Chondrocyte (in vitro differentiated cells): ENCODE data around the gene MAP4K1. TPM values are rescaled to one million over a fixed set of nuclear protein-coding genes. Genes with fewer than 3 reads are reported as not detected.
"Not testable (repeated sequence)": the region's sequence is repeated elsewhere in the genome, so short reads cannot be mapped to it uniquely, and the experiment has no call there.

ENCODE experiments used
- DNase-seq: peaks from one replicate; pipeline ENCODE4 v3.0.0; 2021; ENCODE audit warnings: mixed read lengths, low spot score
- H3K27ac Mint-ChIP-seq: one replicate; pipeline ENCODE4 v1.8.0; 2021; ENCODE audit warnings: mild to moderate bottlenecking, moderate library complexity, mixed read lengths; ENCODE audit not compliant: unreplicated experiment
- H3K27me3 Mint-ChIP-seq: 2 replicates; pipeline ENCODE4 v1.8.0; 2021; ENCODE audit warnings: low read depth, mixed read lengths
- H3K36me3 Mint-ChIP-seq: 2 replicates; pipeline ENCODE4 v1.8.0; 2021; ENCODE audit warnings: low read depth, mixed read lengths
- H3K4me1 Mint-ChIP-seq: 2 replicates; pipeline ENCODE4 v1.8.0; 2021; ENCODE audit warnings: low read depth, mild to moderate bottlenecking, mixed read lengths
- H3K4me3 Mint-ChIP-seq: one replicate; pipeline ENCODE4 v1.8.0; 2021; ENCODE audit warnings: mild to moderate bottlenecking, moderate library complexity, mixed read lengths; ENCODE audit not compliant: unreplicated experiment
- H3K9me3 Mint-ChIP-seq: 2 replicates; pipeline ENCODE4 v1.8.0; 2021; ENCODE audit warnings: low read depth, mixed read lengths
- CTCF ChIP-seq: fragments of 200-600 bp; sonication (generic); IDR thresholded peaks from 2 replicates; pipeline ENCODE4 v1.5.0; 2021; ENCODE audit warnings: antibody characterized with exemption, mild to moderate bottlenecking, moderate library complexity
- total RNA-seq: library from RNA; stranded (reverse); gene quantifications from 3 replicates; pipeline ENCODE4 v1.2.1, GENCODE V29; 2021

MAP4K1 gene
- total RNA-seq, 1 donor from 2014 or later: 1.4 TPM

- DNase-seq: no peak
- TF ChIP-seq CTCF: no peak
- Mint-ChIP-seq H3K4me3 (no peak overlapping the region), H3K4me1 (peaks cover 19% of the 10 kb centered on the region), H3K27me3 (no peaks in the 10 kb centered on the region), H3K27ac (no peak overlapping the region), H3K9me3 (no peaks in the 10 kb centered on the region), H3K36me3 (no peaks in the 10 kb centered on the region)
Measured at GRCh38 chr19:38615007-38615581, 2.7 kb downstream of the MAP4K1 start.

- Mint-ChIP-seq H3K4me1 (peaks cover 12% of the 10 kb centered on the region), H3K4me3 (no peak overlapping the region)
- no peak for DNase-seq
Measured at GRCh38 chr19:38614289-38614688, 3.5 kb downstream of the MAP4K1 start.

GRCh38 chr19:38606131-38606530, 11.6 kb downstream of the MAP4K1 start:
- Mint-ChIP-seq H3K4me1 (no peaks in the 10 kb centered on the region), H3K9me3 (no peaks in the 10 kb centered on the region), H3K27me3 (no peaks in the 10 kb centered on the region), H3K27ac (no peak overlapping the region), H3K36me3 (no peaks in the 10 kb centered on the region), H3K4me3 (no peak overlapping the region)
- no peak for DNase-seq
- TF ChIP-seq CTCF: no peak

More at GRCh38 chr19:38614289-38614688, 3.5 kb downstream of the MAP4K1 start:
- Mint-ChIP-seq H3K27ac (no peak overlapping the region), H3K27me3 (no peaks in the 10 kb centered on the region), H3K36me3 (no peaks in the 10 kb centered on the region), H3K9me3 (no peaks in the 10 kb centered on the region)
- no peak for TF ChIP-seq CTCF

- H3K4me3 Mint-ChIP-seq, H3K27me3 Mint-ChIP-seq, H3K9me3 Mint-ChIP-seq, H3K27ac Mint-ChIP-seq, DNase-seq, H3K36me3 Mint-ChIP-seq, H3K4me1 Mint-ChIP-seq: not testable (repeated sequence)
Measured at GRCh38 chr19:38602856-38603255, 14.9 kb downstream of the MAP4K1 start.

GRCh38 chr19:38599722-38600121, 18.0 kb downstream of the MAP4K1 start:
- H3K27ac Mint-ChIP-seq: no peak overlapping the region
- peaks cover 4% of the 10 kb centered on the region for H3K4me1 Mint-ChIP-seq
- H3K9me3 Mint-ChIP-seq: no peaks in the 10 kb centered on the region
- no peak overlapping the region for H3K4me3 Mint-ChIP-seq
- peaks cover 9% of the 10 kb centered on the region for H3K27me3 Mint-ChIP-seq
- no peaks in the 10 kb centered on the region for H3K36me3 Mint-ChIP-seq
- no peak for DNase-seq
- TF ChIP-seq CTCF: no peak

GRCh38 chr19:38597075-38597474, 20.7 kb downstream of the MAP4K1 start:
- H3K27me3 Mint-ChIP-seq: peaks cover 9% of the 10 kb centered on the region
- H3K36me3 Mint-ChIP-seq: no peaks in the 10 kb centered on the region
- H3K9me3 Mint-ChIP-seq: no peaks in the 10 kb centered on the region
- H3K4me1 Mint-ChIP-seq: peaks cover 4% of the 10 kb centered on the region
- TF ChIP-seq CTCF: no peak
- no peak for DNase-seq
- no peak overlapping the region for H3K27ac Mint-ChIP-seq
- H3K4me3 Mint-ChIP-seq: no peak overlapping the region
